Stimulated activated CD4-positive, alpha-beta T cell treated with anti-CD3 and anti-CD28 coated beads, TNF-alpha, amount 100 ng/mL, for 24 hours (primary cell): Measurements from ENCODE around the gene PTH1R.

Experiments used
- DNase-seq, 3 experiments: peaks; one replicate each; pipeline ENCODE4 v3.0.0-alpha.2; 2020; ENCODE audit warnings: low read depth in 3 of 3

Gene PTH1R

DNA sequence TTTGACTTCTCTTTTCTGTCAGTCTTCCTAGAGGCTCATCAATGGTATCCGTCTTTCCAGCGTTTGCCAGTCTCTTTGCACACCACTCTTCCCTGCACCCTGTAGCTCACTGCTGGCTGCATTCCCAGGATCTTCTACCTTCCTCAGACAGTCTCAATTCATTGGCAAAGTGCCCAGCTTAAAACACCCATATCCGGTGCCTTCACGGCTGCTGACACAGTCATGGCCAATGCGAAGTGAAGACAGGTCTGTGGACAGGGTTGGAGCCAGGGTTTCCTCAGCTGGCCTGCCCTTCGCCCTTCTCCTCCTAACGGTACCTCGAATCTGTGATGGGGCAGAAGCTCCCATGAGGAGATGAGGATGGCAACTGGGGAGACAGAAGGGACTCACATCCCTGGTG is 36.1 kb downstream of the PTH1R start:
- no peak for DNase-seq

DNA sequence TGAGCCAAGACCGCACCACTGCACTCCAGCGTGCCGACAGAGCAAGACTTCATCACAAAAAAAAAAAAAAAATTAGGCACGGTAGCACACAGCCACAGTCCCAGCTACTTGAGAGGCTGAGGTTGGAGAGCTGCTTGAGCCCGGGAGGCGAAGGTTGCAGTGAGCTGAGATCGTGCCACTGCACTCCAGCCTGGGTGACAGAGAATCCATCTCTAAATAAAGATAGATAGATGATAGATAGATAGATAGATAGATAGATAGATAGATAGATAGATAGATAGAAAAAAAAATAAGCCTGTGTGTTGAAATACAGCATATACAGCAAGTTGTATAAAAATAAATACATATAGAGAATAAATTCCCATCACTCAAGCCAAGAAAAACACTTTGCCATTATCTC is 37.3 kb downstream of the PTH1R start:
- DNase-seq = no peak

- no peak for DNase-seq
These were observed 37.8 kb downstream of the PTH1R start for GRCh38 chr3:46915297-46915822.

GRCh38 chr3:46916278-46916677 is 38.8 kb downstream of the PTH1R start:
- no peak for DNase-seq

DNA sequence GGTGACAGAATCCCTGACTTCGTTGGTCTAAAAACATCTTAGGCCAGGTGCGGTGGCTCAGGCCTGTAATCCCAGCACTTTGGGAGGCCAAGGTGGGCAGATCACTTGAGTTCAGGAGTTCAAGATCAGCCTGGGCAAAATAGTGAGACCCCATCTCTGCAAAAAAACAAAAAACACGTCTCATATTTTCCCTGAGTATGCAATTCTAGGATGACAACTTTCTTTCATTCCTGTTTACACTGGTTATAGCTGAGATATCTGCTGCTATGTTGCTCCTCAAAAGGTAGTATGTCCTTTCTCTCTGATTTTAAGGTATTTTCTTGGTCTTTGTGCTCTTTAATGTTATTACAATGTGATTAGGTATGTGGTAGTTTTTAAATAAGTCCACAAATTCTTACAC is 39.3 kb downstream of the PTH1R start:
- no peak for DNase-seq

DNA sequence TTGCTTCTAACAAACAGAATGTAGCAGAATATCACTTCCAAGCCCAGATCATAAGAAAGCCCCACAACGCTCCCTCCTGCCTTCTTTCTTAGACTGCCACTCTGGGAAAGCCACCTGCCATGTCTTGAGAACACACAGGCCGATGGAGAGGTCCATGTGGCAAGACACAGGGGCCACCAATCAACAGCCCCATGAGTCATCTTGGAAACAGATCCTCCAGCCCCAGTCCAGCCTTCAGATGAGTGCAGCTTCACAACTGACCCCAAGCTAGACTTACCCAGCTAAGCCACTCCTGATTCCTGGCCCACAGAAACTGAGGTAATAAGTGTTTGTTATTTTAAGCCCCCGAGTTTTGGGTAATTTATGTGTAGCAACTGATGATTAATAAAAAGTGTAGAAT is 39.7 kb downstream of the PTH1R start:
- no peak for DNase-seq

- no peak for DNase-seq
These were observed 40.7 kb downstream of the PTH1R start for GRCh38 chr3:46918202-46918601.

DNA sequence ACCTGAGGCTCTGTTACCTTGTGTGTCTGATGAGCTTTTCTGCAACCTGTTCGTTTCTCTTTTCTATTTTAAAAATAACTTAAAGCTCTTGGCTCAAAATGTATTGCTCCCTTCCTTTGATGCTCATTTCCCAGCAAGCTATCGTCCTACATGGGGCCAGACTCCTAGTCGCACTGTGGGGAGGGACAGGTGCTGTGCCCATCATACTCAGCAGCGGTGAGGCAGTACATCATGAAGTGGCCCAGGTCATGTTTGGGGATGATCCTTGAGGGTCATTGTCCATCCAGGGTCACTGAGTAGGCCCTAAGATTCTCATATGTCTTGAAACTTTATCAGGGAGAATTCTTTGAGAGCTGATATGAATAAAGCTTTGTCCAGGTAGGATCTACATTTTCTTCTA is 41.1 kb downstream of the PTH1R start:
- DNase-seq = no peak

GRCh38 chr3:46921041-46921440 is 43.5 kb downstream of the PTH1R start:
- DNase-seq = no peak

GRCh38 chr3:46921871-46922271 is 44.4 kb downstream of the PTH1R start:
- no peak for DNase-seq

DNA sequence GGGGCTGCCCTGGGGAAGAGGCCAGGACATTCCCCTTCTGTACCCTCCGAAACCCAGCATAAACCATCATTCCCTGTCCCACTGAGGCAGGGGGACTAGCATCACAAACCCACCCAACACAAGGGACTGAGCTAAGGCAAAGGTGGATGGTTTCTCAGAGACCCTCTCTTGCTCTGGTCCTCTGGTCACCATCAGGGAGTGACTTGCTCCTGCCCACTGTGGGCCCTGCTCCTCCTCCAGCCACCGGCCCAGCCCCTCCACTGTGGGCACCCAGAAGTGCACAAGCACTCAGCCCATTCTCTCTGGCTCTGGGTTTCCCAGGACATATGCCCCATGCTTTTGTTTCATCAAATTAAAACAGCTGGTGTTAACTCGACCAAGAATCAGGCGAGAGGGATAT is 44.9 kb downstream of the PTH1R start:
- DNase-seq = no peak

- no peak for DNase-seq
These were observed 45.5 kb downstream of the PTH1R start for GRCh38 chr3:46922871-46923558.

GRCh38 chr3:46923559-46924350 is 46.2 kb downstream of the PTH1R start:
- DNase-seq = peak in 2 of 3 experiments; percentile 13 to 32

DNA sequence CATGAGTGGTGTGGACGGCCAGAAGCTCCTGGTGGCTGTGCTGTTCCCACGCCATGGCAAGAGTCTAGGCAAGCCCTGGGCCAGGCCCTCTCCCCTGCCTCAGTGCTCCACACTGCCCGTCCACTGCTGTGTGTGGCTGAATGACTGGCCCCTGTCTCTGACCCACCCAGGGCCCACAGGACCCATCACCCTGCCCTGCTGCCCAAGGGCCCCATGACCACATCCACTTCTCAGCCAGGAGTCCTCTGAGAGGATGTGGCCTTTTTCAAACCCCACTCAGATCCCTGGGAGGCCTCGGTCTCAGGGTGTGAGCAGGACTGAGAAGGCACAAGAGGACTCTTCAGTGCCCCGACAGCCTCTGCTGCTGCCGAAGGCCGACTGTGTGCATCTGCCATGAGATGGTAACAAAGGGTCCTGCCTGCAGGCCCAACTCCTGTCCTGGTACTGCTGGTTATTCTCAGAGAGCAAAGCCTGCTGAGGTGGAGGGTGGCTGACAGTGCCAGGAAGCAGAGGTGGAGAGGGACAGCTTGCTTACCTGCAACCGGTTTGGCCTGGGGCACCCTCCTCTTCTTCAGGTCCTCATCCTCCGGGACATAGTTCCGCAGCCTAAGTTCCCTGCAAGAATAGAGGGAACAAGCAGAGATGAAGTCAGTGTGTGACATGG is 47.5 kb downstream of the PTH1R start:
- DNase-seq = no peak

- DNase-seq = no peak
These were observed 48.0 kb downstream of the PTH1R start for GRCh38 chr3:46925585-46925934.

DNA sequence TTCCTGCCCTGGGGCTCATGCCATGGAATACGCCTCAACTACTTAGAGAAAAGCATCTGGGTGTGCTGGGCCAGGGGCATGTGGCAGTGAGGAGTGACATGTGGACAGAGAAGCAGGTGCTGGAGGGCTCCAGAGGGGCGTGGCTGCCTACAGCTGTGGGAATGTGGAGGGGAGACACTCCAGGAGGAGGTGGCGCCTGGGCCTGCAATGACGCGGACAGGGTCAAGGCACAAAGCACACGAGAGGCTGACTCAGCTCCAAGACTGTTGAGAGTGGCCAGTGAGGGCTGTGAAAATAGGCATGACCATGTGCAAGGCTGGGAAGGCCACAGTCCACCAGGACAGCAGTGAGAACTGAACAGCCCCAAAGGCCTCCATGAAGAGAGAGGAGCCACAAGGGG is 48.5 kb downstream of the PTH1R start:
- DNase-seq = no peak

- no peak for DNase-seq
These were observed 48.9 kb downstream of the PTH1R start for GRCh38 chr3:46926447-46926846.

DNA sequence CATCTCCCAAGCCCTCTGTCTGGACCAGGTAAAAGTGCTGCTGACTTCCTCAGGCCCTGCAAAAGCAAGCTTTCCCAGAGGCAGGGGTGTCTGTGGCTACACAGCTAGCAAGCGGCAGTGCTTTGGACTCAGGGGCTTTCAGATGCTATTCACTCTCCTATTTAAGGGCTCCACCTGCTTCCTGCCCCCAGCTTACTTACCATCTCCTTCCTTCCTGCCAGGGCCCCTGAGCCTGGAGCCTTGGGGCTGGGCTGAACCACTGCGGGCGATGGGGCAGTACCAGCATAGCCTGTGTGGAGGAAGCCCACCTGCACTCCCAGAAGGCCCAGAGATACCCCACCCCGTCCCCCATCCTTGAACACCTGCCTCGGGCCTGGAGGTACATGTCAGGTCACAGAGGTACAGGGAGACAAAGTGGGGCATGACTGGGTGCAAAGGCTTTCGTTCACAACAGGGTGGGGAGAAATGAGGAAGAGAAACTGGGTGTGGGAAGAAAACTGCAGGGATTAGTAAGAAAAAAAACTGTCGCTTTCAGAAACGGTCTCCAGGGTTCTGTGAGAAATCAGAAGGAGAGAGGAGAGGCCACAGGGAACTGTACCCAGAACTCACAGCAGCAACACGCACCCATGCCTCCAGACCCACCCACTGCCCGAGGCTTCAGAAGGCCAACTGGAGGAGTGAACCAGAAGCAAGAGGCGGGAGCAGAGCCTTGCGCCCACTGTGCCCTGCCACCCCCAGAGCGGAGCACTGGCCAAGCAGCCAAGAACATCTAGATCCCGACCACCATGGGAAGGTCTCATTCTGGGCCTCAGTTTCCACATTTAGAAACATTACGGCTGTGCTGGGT is 49.6 kb downstream of the PTH1R start:
- DNase-seq = no peak

- DNase-seq = no peak
These were observed 50.2 kb downstream of the PTH1R start for GRCh38 chr3:46927718-46928073.

DNA sequence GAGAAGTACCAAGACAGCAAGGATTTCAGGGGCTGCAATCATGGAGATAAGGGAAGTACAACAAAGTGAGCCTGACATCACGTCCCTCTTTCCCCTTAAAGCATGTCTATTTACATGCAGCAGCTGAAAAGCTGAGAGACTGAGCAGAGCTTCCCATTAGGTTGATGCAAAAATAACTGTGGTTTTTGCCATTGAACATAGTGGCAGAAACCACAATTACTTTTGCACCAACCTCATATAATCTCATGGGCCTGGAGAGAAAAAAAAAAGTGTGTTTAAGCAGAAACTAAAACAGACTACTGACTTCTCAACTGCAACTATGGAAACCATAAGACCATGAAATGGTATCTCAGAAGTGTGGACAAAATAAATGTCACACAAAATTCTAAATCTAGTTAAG is 50.8 kb downstream of the PTH1R start:
- DNase-seq = no peak

DNA sequence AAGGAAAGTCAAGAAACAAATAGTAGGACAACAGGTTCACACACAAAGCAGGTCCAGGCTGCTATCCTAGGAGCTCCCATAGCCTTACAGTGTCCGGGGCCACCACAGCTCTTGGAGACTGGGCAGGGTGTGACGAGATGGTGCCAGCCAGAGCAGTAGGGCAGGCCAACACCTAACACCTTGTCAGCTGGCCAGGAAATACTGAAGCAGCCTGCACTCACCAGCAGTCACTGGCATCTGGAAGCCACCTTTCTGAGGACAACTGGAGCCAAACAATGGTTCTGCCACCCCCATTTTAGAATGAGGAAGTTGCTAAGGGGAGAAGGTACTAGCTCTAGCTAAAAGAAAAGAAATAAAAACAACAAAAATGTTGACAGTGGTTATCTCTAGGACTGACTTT is 51.8 kb downstream of the PTH1R start:
- no peak for DNase-seq
